Measurements from ENCODE around the gene SCAF11. TPM values are rescaled to one million over a fixed set of nuclear protein-coding genes. Genes with fewer than 3 reads are reported as not detected.

The SCAF11 gene
- polyA plus RNA-seq, 1 donor from 2014 or later: 20.4 TPM

GRCh38 chr12:45886685-45887084 is 103.7 kb downstream of the SCAF11 start:
- H3K9me2 ChIP-seq (ENCODE audit: insufficient read depth, low read length): no peaks in the 10 kb centered on the region
- H3K4me2 ChIP-seq (ENCODE audit: low read length): no peak overlapping the region
- H3K79me2 ChIP-seq (replicated peaks; ENCODE audit: insufficient read depth, low read length): no peaks in the 10 kb centered on the region
- H3F3A ChIP-seq (ENCODE audit: insufficient read depth, low read length, poor library complexity, severe bottlenecking): no peaks in the 10 kb centered on the region
- no peak overlapping the region for H3K9ac ChIP-seq (ENCODE audit: low read length)
- no peaks in the 10 kb centered on the region for H3K27me3 ChIP-seq (ENCODE audit: insufficient read depth, low read depth, low read length)
- H2AFZ ChIP-seq (ENCODE audit: low read depth, low read length): no peak overlapping the region
- no peak overlapping the region for H3K27ac ChIP-seq (ENCODE audit: low read length)
- H3K9me3 ChIP-seq (ENCODE audit: low read length): no peaks in the 10 kb centered on the region
- H4K20me1 ChIP-seq (ENCODE audit: insufficient read depth): no peaks in the 10 kb centered on the region
- no peaks in the 10 kb centered on the region for H3K36me3 ChIP-seq (ENCODE audit: insufficient read depth, low read length)
- no peak for TF ChIP-seq CTCF (IDR thresholded peaks at IDR 0.05; ENCODE audit: poor library complexity, severe bottlenecking)
- TF ChIP-seq TAF1 (IDR thresholded peaks at IDR 0.05; ENCODE audit: low read depth): no peak
- TF ChIP-seq MXI1 (conservative IDR thresholded peaks at IDR 0.05; ENCODE audit: poor library complexity, severe bottlenecking): no peak
- no peak for TF ChIP-seq REST (IDR thresholded peaks at IDR 0.05; ENCODE audit: borderline replicate concordance)
- TF ChIP-seq RAD21 (conservative IDR thresholded peaks at IDR 0.05): no peak
- no peak for TF ChIP-seq SMC3 (conservative IDR thresholded peaks at IDR 0.05; ENCODE audit: poor library complexity)
- no peak for TF ChIP-seq POLR2AphosphoS5 (IDR thresholded peaks at IDR 0.05)
- no peak for TF ChIP-seq EZH2 (IDR thresholded peaks at IDR 0.05; ENCODE audit: borderline replicate concordance, insufficient read depth, low read length, poor library complexity, severe bottlenecking)
- no peak for TF ChIP-seq EP300 (conservative IDR thresholded peaks at IDR 0.05; ENCODE audit: poor library complexity, severe bottlenecking)
- H3K4me3 ChIP-seq (ENCODE audit: low read length): no peak overlapping the region

- Histone ChIP-seq H3K9me3 (ENCODE audit: low read length) (no peaks in the 10 kb centered on the region), H3K36me3 (ENCODE audit: insufficient read depth, low read length) (no peaks in the 10 kb centered on the region), H4K20me1 (ENCODE audit: insufficient read depth) (no peaks in the 10 kb centered on the region), H3K27ac (ENCODE audit: low read length) (no peak overlapping the region), H3K9ac (ENCODE audit: low read length) (no peak overlapping the region), H2AFZ (ENCODE audit: low read depth, low read length) (no peak overlapping the region), H3K27me3 (ENCODE audit: insufficient read depth, low read depth, low read length) (no peaks in the 10 kb centered on the region), H3K9me2 (ENCODE audit: insufficient read depth, low read length) (no peaks in the 10 kb centered on the region), H3F3A (ENCODE audit: insufficient read depth, low read length, poor library complexity, severe bottlenecking) (no peaks in the 10 kb centered on the region), H3K4me2 (ENCODE audit: low read length) (no peak overlapping the region), H3K4me3 (ENCODE audit: low read length) (no peak overlapping the region), H3K79me2 (replicated peaks; ENCODE audit: insufficient read depth, low read length) (no peaks in the 10 kb centered on the region)
- TF ChIP-seq POLR2AphosphoS5 (IDR thresholded peaks at IDR 0.05): no peak
- TF ChIP-seq REST (IDR thresholded peaks at IDR 0.05; ENCODE audit: borderline replicate concordance): no peak
- TF ChIP-seq RAD21 (conservative IDR thresholded peaks at IDR 0.05): no peak
- TF ChIP-seq MXI1 (conservative IDR thresholded peaks at IDR 0.05; ENCODE audit: poor library complexity, severe bottlenecking): no peak
- TF ChIP-seq CTCF (IDR thresholded peaks at IDR 0.05; ENCODE audit: poor library complexity, severe bottlenecking): no peak
- no peak for TF ChIP-seq EP300 (conservative IDR thresholded peaks at IDR 0.05; ENCODE audit: poor library complexity, severe bottlenecking)
- no peak for TF ChIP-seq EZH2 (IDR thresholded peaks at IDR 0.05; ENCODE audit: borderline replicate concordance, insufficient read depth, low read length, poor library complexity, severe bottlenecking)
- no peak for TF ChIP-seq TAF1 (IDR thresholded peaks at IDR 0.05; ENCODE audit: low read depth)
- TF ChIP-seq SMC3 (conservative IDR thresholded peaks at IDR 0.05; ENCODE audit: poor library complexity): no peak
Measured at GRCh38 chr12:45883187-45883586, 107.2 kb downstream of the SCAF11 start.

All from neural cell (in vitro differentiated cells).